H1 (cell line): ENCODE measurements around the gene CAMK2A. TPM values are rescaled to one million over a fixed set of nuclear protein-coding genes. Genes with fewer than 3 reads are reported as not detected.

Experiments used
- CTCF ChIA-PET: fragments of 300-600 bp; sonication (Branson Sonifier 250); formaldehyde crosslinking; loops from one replicate; lab custom pipeline; 2021; ENCODE audit not compliant: partially characterized antibody; lab: Charles Lee
- POLR2A ChIA-PET: fragments of 300-600 bp; sonication (Branson Sonifier 250); formaldehyde crosslinking; loops from one replicate; lab custom pipeline; 2021; ENCODE audit warnings: inconsistent platforms; ENCODE audit not compliant: partially characterized antibody; lab: Charles Lee
- DNase-seq, 2 experiments: peaks; one replicate each; pipeline versions ENCODE4 v3.0.0 to v3.0.0-alpha.2; 2010 to 2022; ENCODE audit warnings: low spot score in 2 of 2, low read depth in 1 of 2, mixed read lengths in 1 of 2
- FAIRE-seq: peaks from 2 replicates; lab custom pipeline; 2011; peaks lifted over from hg19 to GRCh38; lab: Jason Lieb, UNC
- H2AFZ ChIP-seq: 2 replicates; pipeline ENCODE4 v1.8.1; 2012; ENCODE audit warnings: low read length, inconsistent platforms
- H2AK5ac ChIP-seq: 2 replicates; pipeline ENCODE4 v1.6.1; 2013; ENCODE audit warnings: low read depth, low read length
- H2BK120ac ChIP-seq: replicated peaks from 2 replicates; pipeline ENCODE3; 2013; ENCODE audit warnings: low read depth, low read length, inconsistent platforms
- H2BK12ac ChIP-seq: 2 replicates; pipeline ENCODE4 v1.6.1; 2013; ENCODE audit warnings: low read depth, low read length
- H2BK15ac ChIP-seq: 2 replicates; pipeline ENCODE4 v1.6.1; 2013; ENCODE audit warnings: low read length
- H2BK20ac ChIP-seq: 2 replicates; pipeline ENCODE4 v1.6.1; 2013; ENCODE audit warnings: low read length
- H2BK5ac ChIP-seq: 2 replicates; pipeline ENCODE4 v1.6.1; 2013; ENCODE audit warnings: low read depth, low read length
- H3K14ac ChIP-seq: 2 replicates; pipeline ENCODE4 v1.6.1; 2013; ENCODE audit warnings: inconsistent platforms; ENCODE audit not compliant: insufficient read length
- H3K18ac ChIP-seq: 2 replicates; pipeline ENCODE4 v1.6.1; 2013; ENCODE audit warnings: low read length; ENCODE audit errors: extremely low read depth
- H3K23ac ChIP-seq: 2 replicates; pipeline ENCODE4 v1.6.1; 2013; ENCODE audit warnings: inconsistent platforms; ENCODE audit not compliant: insufficient read length
- H3K23me2 ChIP-seq: 2 replicates; pipeline ENCODE4 v1.6.1; 2013; ENCODE audit warnings: low read depth, low read length
- H3K27ac ChIP-seq: 2 replicates; pipeline ENCODE4 v1.6.1; 2011; ENCODE audit warnings: low read depth, low read length, inconsistent platforms
- H3K27me3 ChIP-seq, 4 experiments: replicated peaks in 1 of 4; 1 replicate in 1 of 4; 2 replicates in 3 of 4; pipeline versions ENCODE4 v1.6.1 to v1.8.1; 2011 to 2013; ENCODE audit warnings: low read length in 3 of 4, mild to moderate bottlenecking in 3 of 4, inconsistent platforms in 2 of 4, mixed read lengths in 2 of 4, moderate library complexity in 1 of 4; ENCODE audit not compliant: control insufficient read depth in 3 of 4, insufficient read depth in 3 of 4; ENCODE audit errors: extremely low read depth in 1 of 4
- H3K36me3 ChIP-seq, 4 experiments: 2 replicates each; pipeline versions ENCODE4 v1.6.1 to v1.8.1; 2011 to 2013; ENCODE audit warnings: mild to moderate bottlenecking in 4 of 4, low read length in 3 of 4, moderate library complexity in 2 of 4, control low read depth in 1 of 4, inconsistent platforms in 1 of 4; ENCODE audit not compliant: insufficient read depth in 4 of 4, control insufficient read depth in 2 of 4
- H3K4ac ChIP-seq: replicated peaks from 2 replicates; pipeline ENCODE3; 2013; ENCODE audit warnings: low read length, low read depth, mixed read lengths, inconsistent platforms; ENCODE audit not compliant: insufficient read length
- H3K4me1 ChIP-seq, 4 experiments: replicated peaks in 1 of 4; 1 replicate in 1 of 4; 2 replicates in 3 of 4; pipeline versions ENCODE4 v1.6.1 to v1.8.1; 2011 to 2013; ENCODE audit warnings: low read length in 3 of 4, inconsistent platforms in 2 of 4, mixed read lengths in 1 of 4; ENCODE audit not compliant: insufficient read depth in 4 of 4, control insufficient read depth in 3 of 4
- H3K4me2 ChIP-seq, 2 experiments: 2 replicates each; pipeline versions ENCODE4 v1.6.1 to v1.8.1; 2011 to 2013; ENCODE audit warnings: low read depth in 2 of 2, low read length in 2 of 2, control low read depth in 1 of 2, inconsistent platforms in 1 of 2, mild to moderate bottlenecking in 1 of 2; ENCODE audit not compliant: insufficient read depth in 1 of 2
- H3K4me3 ChIP-seq, 4 experiments: fragments of 200-600, 300-600 bp in 1 of 4; sonication (generic), shearing (Covaris generic), sonication (Bioruptor Twin) in 1 of 4; 2 replicates each; pipeline versions ENCODE4 v1.5.1 to v1.8.1; 2011 to 2016; ENCODE audit warnings: low read length in 4 of 4, low read depth in 3 of 4, control low read depth in 2 of 4, inconsistent platforms in 2 of 4, mild to moderate bottlenecking in 2 of 4, mixed read lengths in 1 of 4, moderate library complexity in 1 of 4; ENCODE audit not compliant: insufficient read depth in 2 of 4; ENCODE audit errors: extremely low read depth in 1 of 4
- H3K56ac ChIP-seq: replicated peaks from 2 replicates; pipeline ENCODE3; 2013; ENCODE audit warnings: low read depth, mild to moderate bottlenecking, mixed read lengths, low read length, inconsistent platforms; ENCODE audit not compliant: insufficient read length
- H3K79me1 ChIP-seq: 2 replicates; pipeline ENCODE4 v1.6.1; 2013; ENCODE audit warnings: low read depth, low read length, control low read depth
- H3K79me2 ChIP-seq, 2 experiments: 2 replicates each; pipeline versions ENCODE4 v1.6.1 to v1.8.1; 2012 to 2013; ENCODE audit warnings: low read length in 2 of 2, mild to moderate bottlenecking in 2 of 2, inconsistent platforms in 1 of 2; ENCODE audit not compliant: insufficient read depth in 2 of 2, control insufficient read depth in 1 of 2
- H3K9ac ChIP-seq, 4 experiments: replicated peaks in 1 of 4; 1 replicate in 1 of 4; 2 replicates in 3 of 4; pipeline versions ENCODE4 v1.6.1 to v1.8.1; 2011 to 2013; ENCODE audit warnings: low read depth in 3 of 4, low read length in 3 of 4, control low read depth in 2 of 4, mild to moderate bottlenecking in 2 of 4, moderate library complexity in 2 of 4, inconsistent platforms in 1 of 4; ENCODE audit errors: extremely low read depth in 1 of 4
- H3K9me3 ChIP-seq, 2 experiments: 2 replicates each; pipeline versions ENCODE4 v1.6.1 to v1.8.1; 2012 to 2013; ENCODE audit warnings: mild to moderate bottlenecking in 2 of 2, moderate library complexity in 2 of 2, control low read depth in 1 of 2, inconsistent platforms in 1 of 2, low read depth in 1 of 2, low read length in 1 of 2, mixed read lengths in 1 of 2; ENCODE audit not compliant: insufficient read depth in 2 of 2
- H4K20me1 ChIP-seq, 2 experiments: replicated peaks in 1 of 2; 2 replicates each; pipeline versions ENCODE3 to v1.8.1; 2011 to 2013; ENCODE audit warnings: inconsistent platforms in 2 of 2, low read length in 2 of 2, mild to moderate bottlenecking in 1 of 2; ENCODE audit not compliant: insufficient read depth in 2 of 2, control insufficient read depth in 1 of 2
- H4K5ac ChIP-seq: 2 replicates; pipeline ENCODE4 v1.6.1; 2013; ENCODE audit warnings: low read length, low read depth, mixed read lengths, inconsistent platforms; ENCODE audit not compliant: insufficient read length
- H4K8ac ChIP-seq: 2 replicates; pipeline ENCODE4 v1.8.0; 2013; ENCODE audit warnings: mild to moderate bottlenecking, moderate library complexity, low read length, inconsistent platforms; ENCODE audit not compliant: insufficient read depth; ENCODE audit errors: extremely low read depth
- H4K91ac ChIP-seq: replicated peaks from 2 replicates; pipeline ENCODE3; 2013; ENCODE audit warnings: low read length, mixed read lengths, inconsistent platforms; ENCODE audit not compliant: insufficient read length
- BRCA1 ChIP-seq: IDR thresholded peaks from 2 replicates; pipeline ENCODE4 v1.6.1; 2012; ENCODE audit warnings: low read depth, low read length, improper control_type of control experiment
- GABPA ChIP-seq: IDR thresholded peaks from 2 replicates; pipeline ENCODE4 v1.6.1; 2011; ENCODE audit warnings: mild to moderate bottlenecking, low read length, moderate library complexity, borderline replicate concordance; ENCODE audit not compliant: insufficient read depth
- JUN ChIP-seq: IDR thresholded peaks from 2 replicates; pipeline ENCODE4 v1.6.1; 2011; ENCODE audit warnings: low read depth, mild to moderate bottlenecking, improper control_type of control experiment, low read length
- RBBP5 ChIP-seq: IDR thresholded peaks from 2 replicates; pipeline ENCODE4 v1.7.1; 2012; ENCODE audit warnings: low read depth, mild to moderate bottlenecking, inconsistent platforms, low read length, moderate library complexity, borderline replicate concordance
- RXRA ChIP-seq: IDR thresholded peaks from 2 replicates; pipeline ENCODE4 v1.6.1; 2011; ENCODE audit warnings: low read depth, mild to moderate bottlenecking, low read length, moderate library complexity; ENCODE audit not compliant: insufficient read depth
- WGBS, 2 experiments: shearing (Covaris generic) in 1 of 2; methylation state at CpG; one replicate each; pipeline versions ENCODE4 v1.1.6 to v1.1.7; 2013 to 2015; ENCODE audit warnings: low lambda C conversion rate in 2 of 2, mixed read lengths in 2 of 2, inconsistent platforms in 1 of 2, low coverage in 1 of 2, missing lambda C conversion rate in 1 of 2; ENCODE audit not compliant: insufficient replicate concordance in 2 of 2, insufficient coverage in 1 of 2, insufficient read length in 1 of 2; ENCODE audit errors: extremely low coverage in 1 of 2, missing lambda C conversion rate in 1 of 2; 5-methylcytosine and 5-hydroxymethylcytosine counted together
- polyA plus RNA-seq, 7 experiments: library from polyadenylated mRNA; depleted of rRNA in 3 of 7; stranded (reverse) in 5 of 7; unstranded in 2 of 7; fragments of >200 nt in 5 of 7; fragments of 200-250 nt in 2 of 7; gene quantifications; 1 replicate in 5 of 7; 2 replicates in 1 of 7; 4 replicates in 1 of 7; pipeline versions ENCODE4 v1.2.1 to v1.2.3, GENCODE V29; 2011 to 2013; ENCODE audit warnings: missing spikeins in 2 of 7, mixed read lengths in 2 of 7
- total RNA-seq: library from RNA; stranded (reverse); fragmentation: NEBNext Ultra II Directional; extraction: Animal tissue kit (Norgen Biotek cat#: 25700); gene quantifications from 2 replicates; pipeline ENCODE4 v1.2.1, GENCODE V29; 2021

Gene CAMK2A
- total and polyA plus RNA-seq, 2 of the 8 experiments (the other 6 are each of a cell fraction or from before 2014, with no cell fraction given): 0.20 to 0.28 TPM

GRCh38 chr5:150181766-150182545, 107.6 kb downstream of the CAMK2A start:
- H3K79me2 ChIP-seq: no peaks in the 10 kb centered on the region
- H4K8ac ChIP-seq: no peak overlapping the region
- no peaks in the 10 kb centered on the region; the same call in 1 of the 2 replicates for H3K23me2 ChIP-seq
- H3K9me3 ChIP-seq: no peaks in the 10 kb centered on the region
- H2BK5ac ChIP-seq: no peak overlapping the region
- H2AFZ ChIP-seq: no peak overlapping the region
- no peaks in the 10 kb centered on the region for H4K20me1 ChIP-seq
- H2AK5ac ChIP-seq: no peak overlapping the region
- H2BK12ac ChIP-seq: no peak overlapping the region
- H3K56ac ChIP-seq: no peak overlapping the region
- H2BK20ac ChIP-seq: no peak overlapping the region
- H3K4me2 ChIP-seq: no peak overlapping the region
- H3K4ac ChIP-seq: no peak overlapping the region
- H2BK120ac ChIP-seq: no peak overlapping the region
- no peaks in the 10 kb centered on the region for H3K36me3 ChIP-seq
- DNase-seq: no peak
- H3K4me3 ChIP-seq: no peak overlapping the region
- H3K9ac ChIP-seq: no peak overlapping the region
- no peak overlapping the region for H3K14ac ChIP-seq
- no peak overlapping the region for H3K23ac ChIP-seq
- no peak for FAIRE-seq
- POLR2A ChIA-PET: interaction anchor here (0.6 kb wide), 2 partner anchors 8 to 215 kb away, joined by 3 read pairs; no protein-coding TSS in a partner anchor
- H3K27ac ChIP-seq: no peak overlapping the region
- H3K27me3 ChIP-seq: peaks cover 0 to 13% (median 9%) of the 10 kb centered on the region in 4 experiments; a peak in 5 of 7 replicates
- H3K79me1 ChIP-seq: no peaks in the 10 kb centered on the region
- WGBS, 2 experiments: 87% methylated on average over 9 of the region's 9 CpGs; no CpG with 5 or more reads in 1 of the 2 experiments
- peaks cover 0 to 12% (median 5%) of the 10 kb centered on the region in 4 experiments; a peak in 6 of 7 replicates for H3K4me1 ChIP-seq
- 0 out of 2 replicates have a peak overlapping the region, but pooled peaks have one; percentile 88 for H2BK15ac ChIP-seq
- no peak overlapping the region for H4K91ac ChIP-seq
- CTCF ChIA-PET: interaction anchor here (0.9 to 17.8 kb wide), 9 partner anchors 9 to 217 kb away, joined by 3 to 406 read pairs (median 28); partner anchors contain the start of genes CDX1 and SLC6A7
- H4K5ac ChIP-seq: no peak overlapping the region
- H3K18ac ChIP-seq: no peak overlapping the region
- TF ChIP-seq RBBP5 (no peak), GABPA (no peak), RXRA (no peak), JUN (no peak), BRCA1 (no peak)
